Uterus (tissue), 2 donors: ENCODE data around the gene ARMH3.

Experiments used
- POLR2A ChIP-seq, 2 donors: fragments of 450-650 bp; IDR thresholded peaks; one replicate each; pipeline ENCODE4 v1.6.1; 2016; ENCODE audit warnings: antibody characterized with exemption in 2 of 2, mild to moderate bottlenecking in 1 of 2, moderate library complexity in 1 of 2
- TF ChIP-seq, protein P1 (sequence below), 4 experiments: fragments of 200-600 bp in 2 of 4; fragments of 450-650 bp in 2 of 4; sonication (generic) in 2 of 4; IDR thresholded peaks; one replicate each; pipeline ENCODE4 v1.5.1; 2016 to 2019; ENCODE audit warnings: antibody characterized with exemption in 4 of 4, mild to moderate bottlenecking in 2 of 4, moderate library complexity in 1 of 4

DNA sequence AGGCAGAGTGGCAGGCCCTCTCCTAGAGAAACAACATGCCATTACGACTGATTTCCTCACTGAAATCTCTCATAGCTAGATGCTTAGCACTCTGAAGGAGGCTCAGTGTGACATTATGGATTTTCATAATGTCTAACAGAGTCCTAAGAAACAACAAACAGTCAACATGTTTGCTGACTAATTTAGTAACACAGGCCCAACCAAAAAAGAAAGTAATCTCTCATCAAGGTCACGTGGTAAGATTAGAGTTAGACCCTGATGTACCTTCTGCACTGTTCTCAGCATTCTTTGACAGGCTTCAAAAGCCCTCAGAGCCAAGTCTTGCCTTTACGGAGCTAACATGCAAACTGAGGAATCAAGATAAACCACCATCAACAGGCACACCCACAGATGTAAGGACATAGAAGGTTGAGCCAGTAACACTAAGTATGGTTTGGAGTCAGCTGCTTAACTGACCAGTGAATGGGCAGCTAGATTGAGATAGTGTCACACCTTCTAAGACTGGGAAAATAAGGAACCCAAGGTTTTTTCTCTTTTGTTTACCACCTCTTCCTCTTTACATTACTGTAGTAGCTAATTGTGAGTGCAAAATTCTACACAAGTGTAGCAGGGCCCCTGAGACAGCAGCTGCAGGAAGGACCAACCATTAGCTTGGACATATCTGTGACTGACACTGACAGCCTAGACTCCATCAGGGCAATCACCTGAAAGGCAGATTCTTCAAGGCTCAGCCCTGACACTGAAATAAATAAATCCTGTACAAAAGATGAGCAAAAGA, 197.1 kb downstream of the ARMH3 start:
- TF ChIP-seq POLR2A (IDR thresholded peaks at IDR 0.05): no peak
- TF ChIP-seq, protein P1, sequence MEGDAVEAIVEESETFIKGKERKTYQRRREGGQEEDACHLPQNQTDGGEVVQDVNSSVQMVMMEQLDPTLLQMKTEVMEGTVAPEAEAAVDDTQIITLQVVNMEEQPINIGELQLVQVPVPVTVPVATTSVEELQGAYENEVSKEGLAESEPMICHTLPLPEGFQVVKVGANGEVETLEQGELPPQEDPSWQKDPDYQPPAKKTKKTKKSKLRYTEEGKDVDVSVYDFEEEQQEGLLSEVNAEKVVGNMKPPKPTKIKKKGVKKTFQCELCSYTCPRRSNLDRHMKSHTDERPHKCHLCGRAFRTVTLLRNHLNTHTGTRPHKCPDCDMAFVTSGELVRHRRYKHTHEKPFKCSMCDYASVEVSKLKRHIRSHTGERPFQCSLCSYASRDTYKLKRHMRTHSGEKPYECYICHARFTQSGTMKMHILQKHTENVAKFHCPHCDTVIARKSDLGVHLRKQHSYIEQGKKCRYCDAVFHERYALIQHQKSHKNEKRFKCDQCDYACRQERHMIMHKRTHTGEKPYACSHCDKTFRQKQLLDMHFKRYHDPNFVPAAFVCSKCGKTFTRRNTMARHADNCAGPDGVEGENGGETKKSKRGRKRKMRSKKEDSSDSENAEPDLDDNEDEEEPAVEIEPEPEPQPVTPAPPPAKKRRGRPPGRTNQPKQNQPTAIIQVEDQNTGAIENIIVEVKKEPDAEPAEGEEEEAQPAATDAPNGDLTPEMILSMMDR (IDR thresholded peaks at IDR 0.05): no peak
